PC-9 (cell line): ENCODE results near the gene ELOVL7. TPM values are rescaled to one million over a fixed set of nuclear protein-coding genes. Genes with fewer than 3 reads are reported as not detected.

Source experiments
- BruUV-seq: library from RNA; stranded (reverse); fragments of 400-500 nt; replicated peaks from 2 replicates; lab custom pipeline; 2021; lab: Mats Ljungman, UMichigan
- CTCF ChIA-PET: fragments of 300-600 bp; sonication (Branson Sonifier 250); formaldehyde crosslinking; loops from one replicate; lab custom pipeline; 2022; ENCODE audit warnings: antibody characterized with exemption; lab: Charles Lee
- POLR2A ChIA-PET: fragments of 300-600 bp; sonication (Branson Sonifier 250); formaldehyde crosslinking; loops from one replicate; lab custom pipeline; 2022; ENCODE audit warnings: antibody characterized with exemption; ENCODE audit not compliant: unreplicated experiment; lab: Charles Lee
- DNase-seq, 2 experiments: peaks; one replicate each; pipeline versions ENCODE4 v3.0.0 to v3.0.0-alpha.2; 2015 to 2022; ENCODE audit warnings: mixed read lengths in 1 of 2
- H2AFZ ChIP-seq: fragments of 200-600 bp; sonication (generic); 2 replicates; pipeline ENCODE4 v1.8.1; 2017; ENCODE audit warnings: antibody characterized with exemption
- H3F3A ChIP-seq: fragments of 200-600 bp; sonication (generic); 2 replicates; pipeline ENCODE4 v1.8.1; 2017; ENCODE audit warnings: antibody characterized with exemption, mild to moderate bottlenecking, low read depth; ENCODE audit not compliant: insufficient read depth
- H3K27ac ChIP-seq: fragments of 200-600 bp; sonication (generic); 2 replicates; pipeline ENCODE4 v1.6.1; 2016; ENCODE audit warnings: mixed run types
- H3K27me3 ChIP-seq: fragments of 200-600 bp; sonication (generic); 2 replicates; pipeline ENCODE4 v1.6.1; 2016; ENCODE audit warnings: low read depth, mixed run types; ENCODE audit not compliant: insufficient read depth
- H3K36me3 ChIP-seq: fragments of 200-600 bp; sonication (generic); 2 replicates; pipeline ENCODE4 v1.6.1; 2016; ENCODE audit warnings: low read depth, mixed run types
- H3K4me1 ChIP-seq: fragments of 200-600 bp; sonication (generic); replicated peaks from 2 replicates; pipeline ENCODE4 v1.6.1; 2016; ENCODE audit warnings: mixed run types; ENCODE audit not compliant: insufficient read depth
- H3K4me2 ChIP-seq: fragments of 200-600 bp; sonication (generic); 2 replicates; pipeline ENCODE4 v1.6.1; 2017; ENCODE audit warnings: mixed run types
- H3K4me3 ChIP-seq: fragments of 200-600 bp; sonication (generic); 2 replicates; pipeline ENCODE4 v1.6.1; 2016; ENCODE audit warnings: mixed run types
- H3K79me2 ChIP-seq: fragments of 200-600 bp; sonication (generic); 2 replicates; pipeline ENCODE4 v1.6.1; 2017; ENCODE audit warnings: low read depth, mixed run types
- H3K9me2 ChIP-seq: fragments of 200-600 bp; sonication (generic); 2 replicates; pipeline ENCODE4 v1.8.1; 2017; ENCODE audit warnings: mild to moderate bottlenecking; ENCODE audit not compliant: insufficient read depth
- H3K9me3 ChIP-seq: fragments of 200-600 bp; sonication (generic); 2 replicates; pipeline ENCODE4 v1.8.1; 2016; ENCODE audit warnings: low read depth; ENCODE audit not compliant: insufficient read depth
- H4K20me1 ChIP-seq: fragments of 200-600 bp; sonication (generic); 2 replicates; pipeline ENCODE4 v1.8.1; 2017; ENCODE audit not compliant: insufficient read depth
- CTCF ChIP-seq: fragments of 200-600 bp; sonication (generic); conservative IDR thresholded peaks from 2 replicates; pipeline ENCODE4 v1.6.1; 2017; ENCODE audit warnings: mixed run types, antibody characterized with exemption, mild to moderate bottlenecking, moderate library complexity
- EZH2 ChIP-seq: fragments of 200-600 bp; sonication (generic); IDR thresholded peaks from 2 replicates; pipeline ENCODE4 v1.8.0; 2017; ENCODE audit warnings: antibody characterized with exemption, low read depth
- intact Hi-C: fragments of 100-400 bp; cut with micrococcal nuclease; formaldehyde crosslinking; loops from one replicate; pipeline ENCODE4 v1.10.0; 2022; ENCODE audit not compliant: unreplicated experiment
- total RNA-seq: library from RNA; stranded (reverse); gene quantifications from 2 replicates; pipeline ENCODE4 v1.2.3, GENCODE V29; 2021

The ELOVL7 gene
- total RNA-seq, 1 experiment from 2014 or later = 24.3 TPM

- no peaks in the 10 kb centered on the region for H3K9me2 ChIP-seq
- H3K36me3 ChIP-seq = 0 out of 2 replicates have a peak, but pooled peaks cover 3% of the 10 kb centered on the region
- POLR2A ChIA-PET = no interaction called here
- CTCF ChIA-PET = no interaction called here
- H3K4me2 ChIP-seq = no peak overlapping the region
- H3K4me1 ChIP-seq = no peaks in the 10 kb centered on the region
- H3K4me3 ChIP-seq = no peak overlapping the region
- peaks cover 3% of the 10 kb centered on the region; the same call in 1 of the 2 replicates for H4K20me1 ChIP-seq
- no peak overlapping the region for H3K27ac ChIP-seq
- BruUV-seq = no TSS peak
- 0 out of 2 replicates have a peak, but pooled peaks cover 3% of the 10 kb centered on the region for H3F3A ChIP-seq
- H3K9me3 ChIP-seq = no peaks in the 10 kb centered on the region
- no peak for DNase-seq
- no peaks in the 10 kb centered on the region for H3K27me3 ChIP-seq
- H2AFZ ChIP-seq = no peak overlapping the region
- H3K79me2 ChIP-seq = no peaks in the 10 kb centered on the region
- intact Hi-C loops = no loop called here
- TF ChIP-seq EZH2 (no peak), CTCF (no peak)
Measured at GRCh38 chr5:60830581-60831127, 13.4 kb downstream of the ELOVL7 start.

GRCh38 chr5:60829490-60830266, 14.4 kb downstream of the ELOVL7 start:
- POLR2A ChIA-PET = no interaction called here
- CTCF ChIA-PET = no interaction called here
- H3K9me3 ChIP-seq = no peaks in the 10 kb centered on the region

GRCh38 chr5:60827201-60827600, 16.9 kb downstream of the ELOVL7 start:
- POLR2A ChIA-PET = interaction anchor here (0.7 kb wide), 1 partner anchor 448 kb away, joined by 4 read pairs; no protein-coding TSS in a partner anchor
- no peak overlapping the region for H3K27ac ChIP-seq
- BruUV-seq = no TSS peak

More at GRCh38 chr5:60829490-60830266, 14.4 kb downstream of the ELOVL7 start:
- Histone ChIP-seq H3K79me2 (no peaks in the 10 kb centered on the region), H3K4me3 (no peak overlapping the region), H3K36me3 (0 out of 2 replicates have a peak, but pooled peaks cover 3% of the 10 kb centered on the region), H3K9me2 (no peaks in the 10 kb centered on the region), H3K4me2 (no peak overlapping the region), H3K4me1 (no peaks in the 10 kb centered on the region), H3K27ac (no peak overlapping the region), H3K27me3 (no peaks in the 10 kb centered on the region), H4K20me1 (peaks cover 3% of the 10 kb centered on the region; the same call in 1 of the 2 replicates), H2AFZ (no peak overlapping the region), H3F3A (0 out of 2 replicates have a peak, but pooled peaks cover 3% of the 10 kb centered on the region)
- TF ChIP-seq EZH2 (no peak), CTCF (no peak)
- DNase-seq = no peak
- no TSS peak for BruUV-seq
- intact Hi-C loops = no loop called here

More at GRCh38 chr5:60827201-60827600, 16.9 kb downstream of the ELOVL7 start:
- Histone ChIP-seq H3K79me2 (no peaks in the 10 kb centered on the region), H2AFZ (no peak overlapping the region), H3K4me3 (no peak overlapping the region), H3K27me3 (no peaks in the 10 kb centered on the region), H3K9me3 (no peaks in the 10 kb centered on the region), H3K4me2 (no peak overlapping the region), H3K9me2 (no peaks in the 10 kb centered on the region), H4K20me1 (no peaks in the 10 kb centered on the region), H3F3A (0 out of 2 replicates have a peak, but pooled peaks cover 3% of the 10 kb centered on the region), H3K4me1 (no peaks in the 10 kb centered on the region), H3K36me3 (0 out of 2 replicates have a peak, but pooled peaks cover 3% of the 10 kb centered on the region)
- DNase-seq = no peak
- CTCF ChIA-PET = no interaction called here
- TF ChIP-seq CTCF (no peak), EZH2 (no peak)
- intact Hi-C loops = no loop called here
